Hepatocyte (in vitro differentiated cells): ENCODE measurements around the gene CFHR3.
"Not testable (repeated sequence)": the region's sequence is repeated elsewhere in the genome, so short reads cannot be mapped to it uniquely, and the experiment has no call there.

Source experiments
- EZH2 ChIP-seq: fragments of 200-600 bp; sonication (generic); IDR thresholded peaks from 2 replicates; pipeline ENCODE4 v1.6.1; 2016; ENCODE audit warnings: antibody characterized with exemption, mild to moderate bottlenecking, borderline replicate concordance
- EZH2phosphoT487 ChIP-seq: fragments of 200-600 bp; sonication (generic); IDR thresholded peaks from one replicate; pipeline ENCODE4 v1.6.1; 2018; ENCODE audit warnings: antibody characterized with exemption, mild to moderate bottlenecking, low read depth, moderate library complexity; ENCODE audit not compliant: unreplicated experiment, severe bottlenecking
- TF ChIP-seq, protein P1 (sequence below): fragments of 200-600 bp; sonication (generic); IDR thresholded peaks from 2 replicates; pipeline ENCODE4 v1.5.1; 2016; ENCODE audit warnings: antibody characterized with exemption, mild to moderate bottlenecking; ENCODE audit not compliant: poor library complexity

DNA sequence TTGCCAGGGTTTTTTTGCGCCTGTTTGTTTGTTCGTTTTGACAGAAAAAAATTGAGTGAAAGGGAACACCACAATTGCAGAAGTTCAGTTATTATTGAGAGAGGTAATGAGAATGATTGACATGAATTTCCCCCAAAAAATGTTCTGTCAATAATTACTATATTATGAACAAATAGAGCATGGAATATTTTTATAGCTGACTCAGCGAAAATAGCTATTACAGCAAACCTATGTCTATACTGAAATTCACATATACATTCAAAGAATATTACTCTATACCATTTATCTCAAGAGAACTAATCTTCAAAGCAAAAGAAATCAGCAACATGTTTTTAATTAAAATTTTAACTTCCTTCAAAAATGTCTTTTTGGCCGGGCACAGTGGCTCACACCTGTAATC lies 4.8 kb upstream of the CFHR3 start:
- TF ChIP-seq, protein P1, sequence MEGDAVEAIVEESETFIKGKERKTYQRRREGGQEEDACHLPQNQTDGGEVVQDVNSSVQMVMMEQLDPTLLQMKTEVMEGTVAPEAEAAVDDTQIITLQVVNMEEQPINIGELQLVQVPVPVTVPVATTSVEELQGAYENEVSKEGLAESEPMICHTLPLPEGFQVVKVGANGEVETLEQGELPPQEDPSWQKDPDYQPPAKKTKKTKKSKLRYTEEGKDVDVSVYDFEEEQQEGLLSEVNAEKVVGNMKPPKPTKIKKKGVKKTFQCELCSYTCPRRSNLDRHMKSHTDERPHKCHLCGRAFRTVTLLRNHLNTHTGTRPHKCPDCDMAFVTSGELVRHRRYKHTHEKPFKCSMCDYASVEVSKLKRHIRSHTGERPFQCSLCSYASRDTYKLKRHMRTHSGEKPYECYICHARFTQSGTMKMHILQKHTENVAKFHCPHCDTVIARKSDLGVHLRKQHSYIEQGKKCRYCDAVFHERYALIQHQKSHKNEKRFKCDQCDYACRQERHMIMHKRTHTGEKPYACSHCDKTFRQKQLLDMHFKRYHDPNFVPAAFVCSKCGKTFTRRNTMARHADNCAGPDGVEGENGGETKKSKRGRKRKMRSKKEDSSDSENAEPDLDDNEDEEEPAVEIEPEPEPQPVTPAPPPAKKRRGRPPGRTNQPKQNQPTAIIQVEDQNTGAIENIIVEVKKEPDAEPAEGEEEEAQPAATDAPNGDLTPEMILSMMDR: not testable (repeated sequence)
- not testable (repeated sequence) for TF ChIP-seq EZH2phosphoT487, EZH2
